ENCODE measurements around the gene HIVEP1.

DNA sequence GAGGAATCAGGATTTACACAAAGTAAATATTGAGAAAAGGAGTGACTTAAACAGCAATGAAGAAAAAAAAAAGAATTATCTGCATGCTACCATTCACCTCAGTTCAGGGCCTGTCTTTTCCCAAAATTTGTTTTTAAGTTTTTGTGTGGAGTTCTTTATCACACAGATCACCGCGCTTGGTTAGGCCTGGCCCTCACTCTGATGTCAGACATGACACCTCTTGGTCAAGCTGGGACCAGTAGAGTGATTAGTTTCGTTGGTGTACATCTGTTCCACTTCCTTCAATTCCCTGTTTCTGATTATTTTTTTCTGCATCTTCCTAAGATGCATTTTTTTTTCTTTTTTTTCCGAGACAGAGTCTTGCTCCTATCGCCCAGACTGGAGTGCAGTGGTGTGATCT, 34.9 kb upstream of the HIVEP1 start:
- TF ChIP-seq, protein P1, sequence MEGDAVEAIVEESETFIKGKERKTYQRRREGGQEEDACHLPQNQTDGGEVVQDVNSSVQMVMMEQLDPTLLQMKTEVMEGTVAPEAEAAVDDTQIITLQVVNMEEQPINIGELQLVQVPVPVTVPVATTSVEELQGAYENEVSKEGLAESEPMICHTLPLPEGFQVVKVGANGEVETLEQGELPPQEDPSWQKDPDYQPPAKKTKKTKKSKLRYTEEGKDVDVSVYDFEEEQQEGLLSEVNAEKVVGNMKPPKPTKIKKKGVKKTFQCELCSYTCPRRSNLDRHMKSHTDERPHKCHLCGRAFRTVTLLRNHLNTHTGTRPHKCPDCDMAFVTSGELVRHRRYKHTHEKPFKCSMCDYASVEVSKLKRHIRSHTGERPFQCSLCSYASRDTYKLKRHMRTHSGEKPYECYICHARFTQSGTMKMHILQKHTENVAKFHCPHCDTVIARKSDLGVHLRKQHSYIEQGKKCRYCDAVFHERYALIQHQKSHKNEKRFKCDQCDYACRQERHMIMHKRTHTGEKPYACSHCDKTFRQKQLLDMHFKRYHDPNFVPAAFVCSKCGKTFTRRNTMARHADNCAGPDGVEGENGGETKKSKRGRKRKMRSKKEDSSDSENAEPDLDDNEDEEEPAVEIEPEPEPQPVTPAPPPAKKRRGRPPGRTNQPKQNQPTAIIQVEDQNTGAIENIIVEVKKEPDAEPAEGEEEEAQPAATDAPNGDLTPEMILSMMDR (IDR thresholded peaks at IDR 0.05): no peak
- no peak for TF ChIP-seq POLR2A (IDR thresholded peaks at IDR 0.05)

Data from body of pancreas (tissue), 4 donors.